ENCODE data around the gene BABAM2. TPM values are rescaled to one million over a fixed set of nuclear protein-coding genes. Genes with fewer than 3 reads are reported as not detected.

The BABAM2 gene
- total and polyA plus RNA-seq, 9 of the 15 experiments (the other 6 are each of a cell fraction or from before 2014, with no cell fraction given): 10.9 to 37.4 (median 25.6) TPM

DNA sequence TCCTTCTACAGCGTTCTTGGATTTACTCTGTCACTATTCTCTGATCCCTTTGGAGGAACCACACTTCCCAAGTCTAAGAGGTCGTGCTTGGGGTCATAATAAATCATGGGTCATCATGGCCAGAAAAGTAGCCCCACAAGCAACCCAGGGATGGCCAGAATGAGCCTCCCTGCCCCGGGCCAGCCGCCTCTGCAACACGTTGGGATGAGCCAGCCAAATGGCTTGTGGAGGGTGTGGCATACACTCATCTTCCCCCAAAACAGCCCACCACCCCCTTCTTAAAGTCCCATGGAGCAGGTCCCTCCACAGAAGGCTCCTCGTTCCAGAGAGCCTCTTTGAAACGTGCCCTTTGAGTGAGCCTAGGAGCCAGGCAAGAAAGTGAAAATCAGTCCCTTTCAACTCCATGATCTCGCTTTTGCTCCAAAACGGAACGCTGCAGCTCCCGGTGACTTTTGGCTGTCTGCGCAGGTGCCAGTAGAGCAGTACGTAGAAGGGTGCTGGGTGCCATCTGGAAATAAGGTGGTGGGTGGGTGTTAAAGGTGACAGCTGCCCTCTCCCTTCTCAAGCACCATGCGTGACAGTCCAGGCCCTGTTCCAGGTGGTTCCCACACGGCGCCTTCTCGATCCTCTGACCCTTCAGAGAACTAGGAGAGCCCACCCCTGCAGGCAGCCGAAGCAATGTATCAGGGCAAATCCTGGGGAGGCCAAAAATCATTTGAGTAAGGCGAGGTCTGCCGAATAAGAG lies 453.6 kb downstream of the BABAM2 start:
- POLR2A ChIA-PET: no interaction called here
- BruUV-seq (replicated peaks): no TSS peak
- CTCF ChIA-PET (ENCODE audit: low intra/inter-chr PET ratio): no interaction called here

More for the DNA sequence above, 453.6 kb downstream of the BABAM2 start:
- H4K20me1 ChIP-seq (replicated peaks; ENCODE audit: control insufficient read depth, insufficient read depth, low read length): no peaks in the 10 kb centered on the region
- H3K9me3 ChIP-seq (replicated peaks; ENCODE audit: control insufficient read depth, insufficient read depth, low read depth, low read length): no peaks in the 10 kb centered on the region
- H3K9me1 ChIP-seq (ENCODE audit: control insufficient read depth, insufficient read depth, low read length): no peaks in the 10 kb centered on the region
- in situ Hi-C loops (cut with MboI): no loop called here
- DNase-seq (ENCODE audit: extremely low read depth in 1 of 4, low spot score in 3 of 4): no peak
- FAIRE-seq: no peak
- no peaks in the 10 kb centered on the region for H3K36me3 ChIP-seq (ENCODE audit: control insufficient read depth, insufficient read depth, low read length)
- TF ChIP-seq ILK (tag; IDR thresholded peaks at IDR 0.05; ENCODE audit: borderline replicate concordance, low read depth) (no peak), CBFA2T3 (IDR thresholded peaks at IDR 0.05) (no peak), FOXM1 (IDR thresholded peaks at IDR 0.05; ENCODE audit: low read depth) (no peak), FOXM1 (CRISPR knock-in tag; IDR thresholded peaks at IDR 0.05; ENCODE audit: low read depth) (no peak), RBM14 (IDR thresholded peaks at IDR 0.05; ENCODE audit: borderline replicate concordance, insufficient read depth, low read depth, low read length) (no peak), EP300 (IDR thresholded peaks at IDR 0.05; ENCODE audit: low read length) (no peak), ZNF551 (CRISPR knock-in tag; IDR thresholded peaks at IDR 0.05) (no peak), ZBTB1 (CRISPR knock-in tag; IDR thresholded peaks at IDR 0.05; ENCODE audit: borderline replicate concordance, low read depth) (no peak), ZNF696 (CRISPR knock-in tag; conservative IDR thresholded peaks at IDR 0.05) (no peak), NFE2L1 (tag; IDR thresholded peaks at IDR 0.05; ENCODE audit: borderline replicate concordance, low read depth) (no peak), ZNF57 (CRISPR knock-in tag; IDR thresholded peaks at IDR 0.05) (no peak), BDP1 (IDR thresholded peaks at IDR 0.05; ENCODE audit: insufficient read depth, insufficient read length) (no peak)
- TF ChIP-seq, protein P1, sequence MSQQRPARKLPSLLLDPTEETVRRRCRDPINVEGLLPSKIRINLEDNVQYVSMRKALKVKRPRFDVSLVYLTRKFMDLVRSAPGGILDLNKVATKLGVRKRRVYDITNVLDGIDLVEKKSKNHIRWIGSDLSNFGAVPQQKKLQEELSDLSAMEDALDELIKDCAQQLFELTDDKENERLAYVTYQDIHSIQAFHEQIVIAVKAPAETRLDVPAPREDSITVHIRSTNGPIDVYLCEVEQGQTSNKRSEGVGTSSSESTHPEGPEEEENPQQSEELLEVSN (IDR thresholded peaks at IDR 0.05; ENCODE audit: borderline replicate concordance in 1 of 2, extremely low read depth in 1 of 2, insufficient read depth in 1 of 2, insufficient read length in 1 of 2, low read depth in 1 of 2, low read length in 1 of 2, poor library complexity in 1 of 2, severe bottlenecking in 1 of 2): no peak
- TF ChIP-seq, protein P2, sequence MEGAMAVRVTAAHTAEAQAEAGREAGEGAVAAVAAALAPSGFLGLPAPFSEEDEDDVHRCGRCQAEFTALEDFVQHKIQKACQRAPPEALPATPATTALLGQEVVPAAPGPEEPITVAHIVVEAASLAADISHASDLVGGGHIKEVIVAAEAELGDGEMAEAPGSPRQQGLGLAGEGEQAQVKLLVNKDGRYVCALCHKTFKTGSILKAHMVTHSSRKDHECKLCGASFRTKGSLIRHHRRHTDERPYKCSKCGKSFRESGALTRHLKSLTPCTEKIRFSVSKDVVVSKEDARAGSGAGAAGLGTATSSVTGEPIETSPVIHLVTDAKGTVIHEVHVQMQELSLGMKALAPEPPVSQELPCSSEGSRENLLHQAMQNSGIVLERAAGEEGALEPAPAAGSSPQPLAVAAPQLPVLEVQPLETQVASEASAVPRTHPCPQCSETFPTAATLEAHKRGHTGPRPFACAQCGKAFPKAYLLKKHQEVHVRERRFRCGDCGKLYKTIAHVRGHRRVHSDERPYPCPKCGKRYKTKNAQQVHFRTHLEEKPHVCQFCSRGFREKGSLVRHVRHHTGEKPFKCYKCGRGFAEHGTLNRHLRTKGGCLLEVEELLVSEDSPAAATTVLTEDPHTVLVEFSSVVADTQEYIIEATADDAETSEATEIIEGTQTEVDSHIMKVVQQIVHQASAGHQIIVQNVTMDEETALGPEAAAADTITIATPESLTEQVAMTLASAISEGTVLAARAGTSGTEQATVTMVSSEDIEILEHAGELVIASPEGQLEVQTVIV (CRISPR knock-in tag; IDR thresholded peaks at IDR 0.05; ENCODE audit: borderline replicate concordance): no peak
- H3K9ac ChIP-seq (ENCODE audit: insufficient read depth in 1 of 2, low read depth in 2 of 2, low read length in 2 of 2): no peak overlapping the region
- intact Hi-C loops (cut with micrococcal nuclease): loop anchor here (2.0 kb wide), 1 partner anchor 49 kb away; the partner anchor contains the start of gene FOSL2
- no peak overlapping the region for H3K4me2 ChIP-seq (ENCODE audit: insufficient read depth, low read length)
- no peak overlapping the region for H2AFZ ChIP-seq (ENCODE audit: low read depth, low read length)
- H3K27me3 ChIP-seq (ENCODE audit: control insufficient read depth in 2 of 2, insufficient read depth in 2 of 2, low read length in 2 of 2): no peaks in the 10 kb centered on the region
- H3K4me1 ChIP-seq (replicated peaks in 1 of 2; ENCODE audit: control insufficient read depth in 2 of 2, insufficient read depth in 2 of 2, low read length in 2 of 2): peaks cover 18 to 33% of the 10 kb centered on the region in 2 experiments
- H3K79me2 ChIP-seq (ENCODE audit: control insufficient read depth, insufficient read depth, low read length): no peaks in the 10 kb centered on the region
- WGBS (ENCODE audit: insufficient coverage, low coverage, missing lambda C conversion rate): 78% methylated on average over 20 of the region's 20 CpGs
- ATAC-seq: no peak
- H3K27ac ChIP-seq (ENCODE audit: extremely low read depth, low read depth, low read length): no peak overlapping the region
- no peak overlapping the region for H3K4me3 ChIP-seq
